GM18502 (cell line): ENCODE results near the gene STX2.

Experiments
- ATAC-seq: cut with Tn5 transposase; IDR thresholded peaks from one replicate; pipeline ENCODE4 v1.9.1; 2021; ENCODE audit warnings: mild to moderate bottlenecking; ENCODE audit not compliant: unreplicated experiment, poor library complexity

Gene STX2

GRCh38 chr12:130742716-130743115 lies 96.3 kb downstream of the STX2 start:
- ATAC-seq, result no peak

GRCh38 chr12:130742112-130742511 lies 96.9 kb downstream of the STX2 start:
- ATAC-seq, result no peak
